RKO (cell line): ENCODE results near the gene ZNF550.
A peak's percentile ranks its signal among the peaks of the same experiment; 100 is the strongest.
"Not testable (repeated sequence)": the region's sequence is repeated elsewhere in the genome, so short reads cannot be mapped to it uniquely, and the experiment has no call there.

Experiments
- DNase-seq: peaks from one replicate; pipeline ENCODE4 v3.0.0-alpha.2; 2016; ENCODE audit warnings: low spot score

ZNF550 gene

GRCh38 chr19:57527136-57527881 lies 32.4 kb downstream of the ZNF550 start, which contains the start of gene ZNF549:
ZNF549 (plus strand) TSS chr19:57527356; CDS start chr19:57527574, 218 bp downstream.
- no peak for DNase-seq

GRCh38 chr19:57518021-57518420 lies 41.6 kb downstream of the ZNF550 start:
- DNase-seq: not testable (repeated sequence)

GRCh38 chr19:57515255-57515654 lies 44.4 kb downstream of the ZNF550 start:
- no peak for DNase-seq

DNA sequence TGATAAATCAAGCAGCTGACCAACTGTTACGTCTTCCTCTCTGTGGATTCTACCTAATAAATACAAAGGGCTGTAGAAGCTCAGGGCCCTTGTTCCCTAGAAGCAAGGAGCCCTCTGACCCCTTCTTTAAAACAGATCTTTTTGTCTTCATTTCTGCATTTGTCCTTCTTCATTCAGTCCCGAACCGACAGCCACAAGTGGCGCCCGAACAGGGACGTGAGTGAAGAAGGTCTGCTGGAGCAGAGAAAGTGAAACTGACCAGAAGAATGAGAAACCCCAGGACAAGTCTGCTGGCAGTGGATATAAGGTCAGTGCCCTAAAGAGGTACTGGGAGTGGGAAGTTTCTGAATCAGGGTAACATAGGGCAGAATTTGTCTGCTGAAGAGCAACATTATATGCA lies 46.8 kb downstream of the ZNF550 start:
- no peak for DNase-seq

- no peak for DNase-seq
Measured at GRCh38 chr19:57511484-57511883, 48.2 kb downstream of the ZNF550 start.

DNA sequence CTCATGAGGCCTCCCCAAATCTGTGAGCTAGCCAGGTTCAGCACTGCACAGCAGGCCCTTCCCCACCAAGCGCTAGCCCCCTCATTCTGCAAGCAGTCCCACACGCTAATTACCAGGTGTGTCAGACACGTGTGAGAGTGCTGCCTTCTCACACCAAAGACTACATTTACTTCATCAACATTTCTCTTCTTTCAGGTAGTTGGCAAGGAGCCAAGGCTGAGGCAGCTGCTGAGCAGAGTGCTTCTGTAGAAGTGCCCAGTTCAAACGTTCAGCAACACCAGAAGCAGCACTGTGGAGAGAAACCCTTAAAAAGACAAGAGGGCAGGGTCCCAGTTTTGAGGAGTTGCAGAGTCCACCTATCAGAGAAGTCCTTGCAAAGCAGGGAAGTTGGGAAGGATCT lies 53.5 kb downstream of the ZNF550 start:
- no peak for DNase-seq

- DNase-seq: peak; percentile 21
Measured at GRCh38 chr19:57500400-57500799, 59.3 kb downstream of the ZNF550 start.

DNA sequence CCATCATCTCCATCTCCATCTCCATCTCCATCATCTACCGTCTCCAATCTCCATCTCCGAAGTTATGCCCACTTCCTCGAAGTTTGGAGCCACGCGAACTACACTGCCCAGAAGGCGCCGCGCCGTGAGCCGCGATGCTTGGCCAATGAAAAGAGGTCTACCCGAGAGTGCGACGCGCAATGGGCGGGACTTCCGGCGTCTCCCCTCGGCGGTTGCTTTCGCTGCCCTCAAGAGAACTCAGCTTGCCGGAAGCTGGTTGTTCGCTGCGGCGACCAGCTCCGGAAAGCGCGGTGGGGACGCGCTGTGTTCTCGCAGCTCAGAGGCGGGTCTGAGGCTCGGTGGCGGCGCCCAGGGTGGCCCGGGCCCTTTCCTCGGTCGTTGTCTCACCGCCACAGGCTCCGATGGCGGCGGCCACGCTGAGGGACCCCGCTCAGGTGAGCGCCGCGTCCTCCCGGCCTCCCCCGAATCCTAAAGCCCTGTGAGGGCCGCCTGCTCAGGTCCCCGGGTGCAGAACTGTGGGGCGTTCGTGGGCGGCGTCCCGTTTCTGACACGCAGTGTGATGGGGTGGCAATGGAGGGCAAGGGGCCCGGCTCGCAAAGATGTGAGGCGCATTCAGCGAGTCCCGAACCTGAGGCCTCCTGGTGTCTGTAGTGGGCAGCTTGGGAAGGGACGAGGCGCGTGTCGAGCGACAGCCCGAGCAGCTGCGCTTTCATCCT lies 59.8 kb downstream of the ZNF550 start, which contains the start of gene ZNF773:
Gene ZNF773 (plus strand): TSS at position 259 of the 716 bp plus-strand sequence. CDS start 143 bp downstream, at position 402.
- peak; percentile 89 for DNase-seq

- DNase-seq: not testable (repeated sequence)
Measured at GRCh38 chr19:57499332-57499679, 60.4 kb downstream of the ZNF550 start.

DNA sequence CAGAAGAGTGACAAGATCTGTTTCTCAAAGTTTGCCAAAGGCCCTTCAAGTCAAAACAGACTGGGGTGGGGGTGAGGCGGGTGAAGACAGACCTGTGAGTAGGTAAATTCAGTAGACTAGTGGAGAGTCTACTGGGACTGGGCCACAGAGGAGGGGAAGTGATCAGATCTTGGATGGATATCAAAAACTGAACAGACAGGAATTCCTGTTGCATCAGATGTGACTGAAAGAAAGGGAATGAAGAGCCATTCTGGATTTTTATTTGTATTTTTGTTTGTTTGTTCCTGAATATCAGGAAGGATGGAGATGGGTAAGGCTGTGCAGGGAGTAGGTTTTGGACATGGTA lies 71.4 kb downstream of the ZNF550 start:
- not testable (repeated sequence) for DNase-seq

DNA sequence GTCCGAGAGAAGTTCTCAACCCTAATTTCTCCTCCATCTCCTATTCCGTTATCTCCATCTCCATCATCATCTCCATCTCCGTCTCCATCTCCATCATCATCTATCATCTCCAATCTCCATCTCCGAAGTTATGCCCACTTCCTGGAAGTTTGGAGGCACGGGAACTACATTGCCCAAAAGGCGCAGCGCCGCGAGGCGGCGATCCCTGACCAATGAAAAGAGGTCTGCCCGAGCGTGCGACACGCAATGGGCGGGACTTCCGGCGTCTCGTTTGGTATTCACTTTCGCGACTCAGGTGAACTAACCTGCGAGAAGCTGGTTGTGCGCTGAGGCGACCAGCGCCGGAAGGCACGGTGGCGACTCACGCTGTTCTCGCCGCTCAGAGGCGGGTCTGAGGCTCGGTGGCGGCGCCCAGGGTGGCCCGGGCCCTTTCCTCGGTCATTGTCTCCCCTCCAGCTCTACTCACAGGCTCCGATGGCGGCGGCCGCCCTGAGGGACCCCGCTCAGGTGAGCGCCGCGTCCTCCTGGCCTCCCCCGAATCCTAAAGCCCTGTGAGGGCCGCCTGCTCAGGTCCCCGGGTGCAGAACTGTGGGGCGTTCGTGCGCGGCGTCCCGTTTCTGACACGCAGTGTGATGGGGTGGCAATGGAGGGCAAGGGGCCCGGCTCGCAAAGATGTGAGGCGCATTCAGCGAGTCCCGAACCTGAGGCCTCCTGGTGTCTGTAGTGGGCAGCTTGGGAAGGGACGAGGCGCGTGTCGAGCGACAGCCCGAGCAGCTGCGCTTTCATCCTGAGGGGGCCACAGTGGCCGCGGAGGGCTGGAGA lies 72.0 kb downstream of the ZNF550 start, which contains the start of gene ZNF419:
Gene ZNF419 (plus strand): TSS at position 274 of the 822 bp plus-strand sequence. CDS start 201 bp downstream, at position 475.
- DNase-seq: peak; percentile 83
